ENCODE measurements around the gene TRMT44.
"Not testable (repeated sequence)": the region's sequence is repeated elsewhere in the genome, so short reads cannot be mapped to it uniquely, and the experiment has no call there.

Gene TRMT44

GRCh38 chr4:8500966-8501365 lies 60.4 kb downstream of the TRMT44 start:
- DNase-seq = no peak

GRCh38 chr4:8501781-8502180 lies 61.2 kb downstream of the TRMT44 start:
- no peak for DNase-seq

- no peak for DNase-seq
These were observed 61.8 kb downstream of the TRMT44 start for GRCh38 chr4:8502371-8502770.

DNA sequence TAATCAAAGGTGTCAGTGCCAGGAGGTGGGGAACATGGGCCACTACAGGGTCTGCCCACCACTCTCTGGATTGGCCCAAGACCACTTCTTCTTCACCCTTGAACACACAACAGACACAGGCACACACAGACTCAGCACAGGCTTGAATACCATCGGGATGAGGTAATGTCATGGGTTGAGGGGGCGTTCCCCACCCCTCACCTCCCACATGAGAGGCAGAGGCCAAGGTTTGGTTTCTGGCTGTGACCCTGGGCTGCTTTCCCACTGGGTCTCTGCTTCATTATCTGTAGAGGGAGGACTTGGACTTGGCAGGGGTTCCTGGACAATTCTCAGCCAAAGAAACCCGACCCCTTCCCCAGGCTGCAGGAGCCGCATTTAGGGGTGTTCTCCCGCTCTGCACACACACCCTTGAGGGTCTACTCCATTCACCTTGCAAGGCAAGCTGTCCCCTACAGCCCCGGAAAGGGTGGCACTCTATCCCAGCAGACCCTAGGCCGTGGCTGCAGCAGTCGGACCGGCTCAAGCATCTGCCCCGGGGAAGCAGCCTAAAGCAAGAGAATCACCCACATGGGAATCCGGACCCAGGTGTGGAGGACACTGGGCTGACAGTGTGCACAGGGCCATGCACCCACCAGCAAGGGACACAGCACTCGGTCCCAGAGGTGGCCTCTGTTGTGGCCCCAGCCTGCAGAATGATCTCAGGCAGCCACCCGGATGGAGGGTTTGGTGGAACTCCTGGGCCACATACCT lies 62.4 kb downstream of the TRMT44 start:
- no peak for DNase-seq

GRCh38 chr4:8503801-8504200 lies 63.2 kb downstream of the TRMT44 start:
- DNase-seq = no peak

GRCh38 chr4:8504279-8505007 lies 63.9 kb downstream of the TRMT44 start:
- DNase-seq = no peak

- DNase-seq = no peak
These were observed 64.7 kb downstream of the TRMT44 start for GRCh38 chr4:8505229-8505628.

- no peak for DNase-seq
These were observed 65.4 kb downstream of the TRMT44 start for GRCh38 chr4:8506006-8506372.

DNA sequence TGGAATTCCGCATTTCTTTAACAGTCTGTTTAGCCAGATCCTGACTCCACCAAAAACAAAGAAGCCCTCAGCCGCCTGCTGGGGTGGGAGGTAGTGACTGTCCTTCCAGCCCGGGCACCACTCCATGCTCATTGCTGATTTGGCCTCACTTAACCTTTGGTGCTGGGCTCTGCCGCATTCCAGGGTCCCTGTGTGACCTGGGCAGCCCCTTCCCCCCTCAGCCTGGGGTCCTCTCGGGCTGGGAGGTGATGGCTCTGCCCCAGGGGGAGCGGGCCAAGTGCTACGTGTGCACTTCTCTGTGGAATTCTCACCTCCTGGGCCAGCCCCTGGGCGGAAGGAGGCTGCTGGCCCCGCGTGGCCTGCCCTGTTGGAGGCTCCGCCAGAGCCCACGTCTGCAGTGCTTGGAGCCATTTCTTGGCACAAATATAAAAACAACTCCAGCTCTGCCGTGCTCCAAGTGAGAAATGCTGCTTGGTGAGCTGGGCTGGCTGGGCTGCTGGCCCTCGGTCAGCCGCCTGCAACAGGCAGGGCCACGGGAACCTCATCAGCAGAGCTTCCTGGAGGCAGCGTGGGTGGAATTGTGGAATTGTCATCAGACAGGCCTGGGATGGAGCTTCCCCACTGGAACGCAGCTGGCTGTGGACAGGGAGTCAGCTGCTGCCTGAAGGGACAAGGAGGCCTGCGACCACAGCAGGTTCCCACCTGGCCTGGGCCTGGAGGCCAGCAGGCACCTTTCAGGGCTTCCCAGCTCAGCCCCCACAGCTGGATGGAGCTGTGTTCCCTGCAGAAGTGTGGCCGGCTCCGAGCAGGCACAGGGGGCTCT lies 66.0 kb downstream of the TRMT44 start:
- no peak for DNase-seq

- DNase-seq = no peak
These were observed 66.6 kb downstream of the TRMT44 start for GRCh38 chr4:8507196-8507570.

DNA sequence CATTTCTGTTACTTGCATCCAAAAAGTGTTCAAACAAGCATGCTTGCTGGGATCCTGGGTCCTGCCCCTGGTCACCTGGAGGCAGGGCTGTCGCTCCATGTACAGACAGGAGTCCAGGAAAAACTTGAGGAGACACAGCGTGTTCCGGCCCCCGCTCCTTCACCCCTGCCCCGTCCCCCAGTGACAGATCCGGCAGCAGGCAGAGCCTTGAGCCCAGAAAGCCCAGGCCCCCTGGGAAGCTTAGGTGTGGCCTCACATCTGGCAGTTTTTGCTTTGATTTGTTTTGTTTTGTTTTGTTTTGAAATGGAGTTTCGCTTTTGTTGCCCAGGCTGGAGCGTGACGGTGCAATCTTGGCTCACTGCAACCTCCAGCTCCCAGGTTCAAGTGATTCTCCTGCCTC lies 67.0 kb downstream of the TRMT44 start:
- no peak for DNase-seq

DNA sequence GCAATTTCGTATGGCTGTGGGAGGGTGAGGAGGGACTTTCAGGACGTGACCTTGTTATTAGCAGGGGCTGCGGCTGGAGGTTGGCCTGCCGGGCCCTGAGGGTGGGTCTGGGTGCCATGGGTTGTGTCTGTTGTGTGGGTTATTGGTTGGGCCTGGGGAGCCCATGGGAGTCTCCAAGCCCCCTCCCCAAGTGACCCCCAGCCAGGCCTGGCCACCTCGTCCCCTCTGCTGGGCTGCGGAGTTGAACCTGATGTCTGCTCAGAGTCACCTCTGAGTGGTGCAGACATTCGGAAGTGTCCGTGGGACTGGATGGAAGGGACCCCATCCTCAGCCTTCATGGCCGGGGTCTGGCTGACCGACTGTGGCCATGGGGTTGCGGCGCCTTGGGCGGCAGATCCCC lies 67.7 kb downstream of the TRMT44 start:
- no peak for DNase-seq

GRCh38 chr4:8508740-8509139 lies 68.2 kb downstream of the TRMT44 start:
- DNase-seq = no peak

DNA sequence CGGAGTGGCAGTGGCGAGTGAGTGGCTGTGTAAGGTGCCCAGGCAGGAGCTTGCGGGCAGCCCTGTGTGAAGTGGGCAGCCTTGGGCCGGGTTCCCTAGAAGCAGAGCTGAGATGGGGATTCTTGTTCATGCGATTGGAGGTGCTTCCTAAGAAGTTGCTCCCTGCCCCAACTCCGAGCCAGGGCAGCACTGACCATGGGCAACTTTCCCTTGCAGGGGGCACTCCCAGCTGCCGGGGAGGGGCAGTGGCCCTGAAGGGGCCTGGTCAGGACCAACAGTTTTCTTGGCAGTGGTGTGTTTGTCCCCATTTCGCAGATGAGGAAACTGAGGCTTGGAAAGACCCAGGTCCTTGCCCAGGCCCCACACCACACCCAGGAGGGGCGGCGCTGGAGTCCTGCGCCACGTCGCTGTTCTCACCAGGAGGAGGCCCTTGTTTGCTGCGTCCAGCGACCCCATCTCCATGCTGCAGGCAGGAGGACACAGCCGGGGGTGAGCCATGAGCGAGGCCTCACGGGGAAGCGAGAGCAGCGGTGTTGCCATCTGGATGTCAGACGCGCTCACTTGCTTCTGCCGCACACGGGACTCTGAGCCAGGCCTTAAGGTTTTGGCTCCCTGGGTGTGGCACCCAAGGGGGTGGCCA lies 68.9 kb downstream of the TRMT44 start:
- no peak for DNase-seq

GRCh38 chr4:8510191-8510590 lies 69.6 kb downstream of the TRMT44 start:
- DNase-seq = no peak

DNA sequence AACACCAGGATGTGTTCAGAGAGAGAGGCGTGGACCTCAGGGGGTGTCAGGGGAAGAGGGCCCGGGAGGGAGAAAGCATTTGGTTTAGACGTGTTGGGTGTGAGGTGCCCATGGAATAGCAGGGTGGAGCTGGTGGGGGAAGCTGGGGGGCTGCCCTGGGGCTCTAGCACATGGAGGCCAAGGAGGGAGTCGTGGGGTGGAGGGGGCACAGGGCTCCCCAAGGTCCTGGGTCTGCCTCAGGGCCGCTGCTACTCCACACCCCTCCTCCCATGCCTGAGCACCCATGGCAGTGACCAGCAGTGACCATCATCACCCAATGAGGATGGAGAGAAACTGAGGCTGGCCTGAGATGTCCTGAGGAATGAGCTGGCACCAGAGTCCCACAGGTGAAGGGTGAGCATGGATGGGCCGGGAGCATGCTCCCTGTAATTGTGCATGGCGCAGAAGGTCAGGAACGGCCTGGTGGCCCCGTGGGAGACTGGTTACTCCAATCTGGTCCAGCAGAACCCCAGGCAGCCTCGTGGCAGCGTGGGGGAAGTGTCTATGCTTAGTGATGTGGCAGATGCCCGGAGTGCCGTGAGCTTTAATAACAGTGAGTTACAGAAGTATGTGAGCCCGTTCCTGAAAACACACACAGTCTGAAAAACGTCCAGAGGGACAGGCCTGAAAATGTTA lies 70.2 kb downstream of the TRMT44 start:
- no peak for DNase-seq

GRCh38 chr4:8512510-8512909 lies 71.9 kb downstream of the TRMT44 start:
- DNase-seq = no peak

DNA sequence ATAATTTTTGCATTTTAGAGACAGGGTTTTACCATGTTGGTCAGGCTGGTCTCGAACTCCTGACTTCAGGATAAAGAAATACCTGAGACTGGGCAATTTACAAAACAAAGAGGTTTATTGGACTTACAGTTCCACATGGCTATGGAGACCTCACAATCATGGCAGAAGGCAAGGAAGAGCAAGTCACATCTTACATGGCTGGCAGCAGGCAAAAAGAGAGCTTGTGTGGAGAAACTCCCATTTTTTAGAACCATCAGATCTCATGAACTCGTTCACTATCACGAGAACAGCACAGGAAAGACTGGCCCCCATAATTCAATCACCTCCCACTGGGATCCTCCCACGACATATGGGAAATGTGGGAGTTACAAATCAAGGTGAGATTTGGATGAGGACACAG lies 72.5 kb downstream of the TRMT44 start:
- not testable (repeated sequence) for DNase-seq

GRCh38 chr4:8513931-8514330 lies 73.4 kb downstream of the TRMT44 start:
- DNase-seq = no peak

GRCh38 chr4:8514391-8514790 lies 73.8 kb downstream of the TRMT44 start:
- no peak for DNase-seq

GRCh38 chr4:8515316-8516060 lies 74.9 kb downstream of the TRMT44 start:
- no peak for DNase-seq

DNA sequence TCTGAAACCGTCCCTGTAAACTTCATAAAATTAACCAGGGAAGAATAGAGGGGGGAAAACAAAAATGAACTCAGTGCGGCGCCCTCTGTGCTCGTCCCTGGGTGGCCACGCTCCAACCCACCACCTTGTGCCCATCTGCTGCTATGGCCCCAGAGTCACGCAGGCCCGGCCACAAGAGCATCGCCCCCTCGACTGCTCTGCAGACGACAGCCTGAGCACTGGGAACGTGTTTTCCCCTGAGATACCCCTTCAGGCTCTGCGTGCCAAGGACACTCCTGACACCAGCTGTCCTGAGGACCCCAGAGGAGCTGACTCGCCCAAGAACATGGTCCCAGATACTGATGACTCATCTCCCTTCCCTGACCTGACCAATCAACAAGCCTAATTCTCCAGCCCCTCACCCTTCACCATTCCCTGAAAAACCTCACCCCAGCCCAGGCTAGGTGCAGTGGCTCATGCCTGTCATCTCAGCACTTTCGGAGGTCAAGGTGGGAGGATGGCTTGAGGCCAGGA lies 75.5 kb downstream of the TRMT44 start:
- DNase-seq = no peak
